ENCODE results near the gene SFR1.

The SFR1 gene

DNA sequence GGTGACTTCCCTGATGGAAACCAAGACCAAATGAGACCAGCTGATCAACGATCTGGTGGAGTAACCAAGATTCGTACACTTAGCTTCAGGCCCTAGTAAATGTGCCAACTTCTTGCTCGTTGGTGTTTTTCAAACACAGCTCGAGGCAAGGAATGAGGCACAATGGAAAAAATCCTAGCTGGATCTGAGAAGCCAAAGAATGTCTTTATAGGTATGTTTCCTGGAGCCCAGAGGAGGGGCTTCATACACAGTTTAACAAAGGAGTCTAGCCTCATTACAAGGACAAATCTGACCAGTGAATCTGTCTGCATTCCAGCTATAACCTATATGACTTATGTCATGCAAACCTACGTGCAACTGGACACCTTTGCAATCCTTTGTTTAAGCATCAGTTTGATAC, 40.0 kb upstream of the SFR1 start:
- no peak for DNase-seq

DNA sequence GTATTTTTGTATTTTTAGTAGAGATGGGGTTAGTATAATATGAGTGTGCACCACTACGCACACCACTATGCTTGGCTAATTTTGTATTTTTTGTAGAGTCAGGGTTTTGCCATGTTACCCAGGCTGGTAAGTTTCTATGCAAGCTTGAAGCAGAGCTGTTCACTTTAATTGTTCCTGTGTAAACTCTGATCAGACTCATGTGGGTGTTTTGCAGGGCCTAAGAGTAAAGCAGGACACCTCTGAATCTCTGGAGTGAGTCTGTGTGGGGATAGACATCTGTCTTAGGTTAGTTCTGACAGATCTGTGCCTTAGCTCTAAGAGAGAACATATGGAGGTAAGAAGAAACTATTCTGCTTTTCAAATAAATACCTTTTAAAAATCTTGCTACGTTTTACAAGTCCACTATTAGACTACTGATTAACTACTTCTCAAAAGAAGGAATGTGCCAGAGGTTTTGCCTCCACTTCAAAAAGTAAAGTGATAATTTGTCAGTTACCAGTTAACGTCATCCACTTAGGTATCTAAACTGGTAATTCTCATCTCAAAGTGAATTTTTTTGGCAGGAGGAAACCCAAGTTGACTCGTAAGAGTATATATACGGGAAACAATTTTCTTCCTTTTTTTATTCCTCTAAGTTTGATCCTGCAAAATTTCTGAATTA, 37.4 kb upstream of the SFR1 start:
- peaks cover 31% of the 10 kb centered on the region for H3K27me3 ChIP-seq (ENCODE audit: insufficient read depth, low read length, poor library complexity)
- no peak for TF ChIP-seq EZH2 (IDR thresholded peaks at IDR 0.05; ENCODE audit: borderline replicate concordance, low read depth, low read length, severe bottlenecking)
- TF ChIP-seq, protein P1, sequence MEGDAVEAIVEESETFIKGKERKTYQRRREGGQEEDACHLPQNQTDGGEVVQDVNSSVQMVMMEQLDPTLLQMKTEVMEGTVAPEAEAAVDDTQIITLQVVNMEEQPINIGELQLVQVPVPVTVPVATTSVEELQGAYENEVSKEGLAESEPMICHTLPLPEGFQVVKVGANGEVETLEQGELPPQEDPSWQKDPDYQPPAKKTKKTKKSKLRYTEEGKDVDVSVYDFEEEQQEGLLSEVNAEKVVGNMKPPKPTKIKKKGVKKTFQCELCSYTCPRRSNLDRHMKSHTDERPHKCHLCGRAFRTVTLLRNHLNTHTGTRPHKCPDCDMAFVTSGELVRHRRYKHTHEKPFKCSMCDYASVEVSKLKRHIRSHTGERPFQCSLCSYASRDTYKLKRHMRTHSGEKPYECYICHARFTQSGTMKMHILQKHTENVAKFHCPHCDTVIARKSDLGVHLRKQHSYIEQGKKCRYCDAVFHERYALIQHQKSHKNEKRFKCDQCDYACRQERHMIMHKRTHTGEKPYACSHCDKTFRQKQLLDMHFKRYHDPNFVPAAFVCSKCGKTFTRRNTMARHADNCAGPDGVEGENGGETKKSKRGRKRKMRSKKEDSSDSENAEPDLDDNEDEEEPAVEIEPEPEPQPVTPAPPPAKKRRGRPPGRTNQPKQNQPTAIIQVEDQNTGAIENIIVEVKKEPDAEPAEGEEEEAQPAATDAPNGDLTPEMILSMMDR (IDR thresholded peaks at IDR 0.05; ENCODE audit: borderline replicate concordance, extremely low read depth, low read length, poor library complexity, severe bottlenecking): no peak
- no peak overlapping the region for H3K4me3 ChIP-seq (ENCODE audit: low read depth in 1 of 2, low read length in 2 of 2)
- no peaks in the 10 kb centered on the region for H3K9me3 ChIP-seq (ENCODE audit: insufficient read depth, low read length, severe bottlenecking)
- H3K4me2 ChIP-seq (ENCODE audit: insufficient read depth, low read length): no peak overlapping the region
- no peaks in the 10 kb centered on the region for H4K20me1 ChIP-seq (ENCODE audit: insufficient read depth, low read length)
- no peak for DNase-seq
- H2AFZ ChIP-seq (ENCODE audit: low read depth, low read length): no peak overlapping the region
- no peaks in the 10 kb centered on the region for H3K79me2 ChIP-seq (ENCODE audit: insufficient read depth, low read length)
- no peak for ATAC-seq (ENCODE audit: insufficient read depth, low read depth)
- no peaks in the 10 kb centered on the region for H3K4me1 ChIP-seq (ENCODE audit: insufficient read depth, low read length)
- H3K36me3 ChIP-seq (ENCODE audit: insufficient read depth, low read length): no peaks in the 10 kb centered on the region
- no peak overlapping the region for H3K9ac ChIP-seq (ENCODE audit: low read depth, low read length)
- no peak overlapping the region for H3K27ac ChIP-seq (ENCODE audit: low read length)

More for the DNA sequence above, 40.0 kb upstream of the SFR1 start:
- Histone ChIP-seq H3K4me1 (ENCODE audit: insufficient read depth, low read length) (no peaks in the 10 kb centered on the region), H3K79me2 (ENCODE audit: insufficient read depth, low read length) (no peaks in the 10 kb centered on the region), H3K4me2 (ENCODE audit: insufficient read depth, low read length) (no peak overlapping the region), H3K27me3 (ENCODE audit: insufficient read depth, low read length, poor library complexity) (peaks cover 32% of the 10 kb centered on the region), H3K4me3 (ENCODE audit: low read depth in 1 of 2, low read length in 2 of 2) (no peak overlapping the region), H3K9ac (ENCODE audit: low read depth, low read length) (no peak overlapping the region), H3K27ac (ENCODE audit: low read length) (no peak overlapping the region), H4K20me1 (ENCODE audit: insufficient read depth, low read length) (no peaks in the 10 kb centered on the region), H2AFZ (ENCODE audit: low read depth, low read length) (no peak overlapping the region), H3K36me3 (ENCODE audit: insufficient read depth, low read length) (no peaks in the 10 kb centered on the region), H3K9me3 (ENCODE audit: insufficient read depth, low read length, severe bottlenecking) (no peaks in the 10 kb centered on the region)
- ATAC-seq (ENCODE audit: insufficient read depth, low read depth): no peak
- TF ChIP-seq, protein P1 (IDR thresholded peaks at IDR 0.05; ENCODE audit: borderline replicate concordance, extremely low read depth, low read length, poor library complexity, severe bottlenecking): no peak
- no peak for TF ChIP-seq EZH2 (IDR thresholded peaks at IDR 0.05; ENCODE audit: borderline replicate concordance, low read depth, low read length, severe bottlenecking)

DNA sequence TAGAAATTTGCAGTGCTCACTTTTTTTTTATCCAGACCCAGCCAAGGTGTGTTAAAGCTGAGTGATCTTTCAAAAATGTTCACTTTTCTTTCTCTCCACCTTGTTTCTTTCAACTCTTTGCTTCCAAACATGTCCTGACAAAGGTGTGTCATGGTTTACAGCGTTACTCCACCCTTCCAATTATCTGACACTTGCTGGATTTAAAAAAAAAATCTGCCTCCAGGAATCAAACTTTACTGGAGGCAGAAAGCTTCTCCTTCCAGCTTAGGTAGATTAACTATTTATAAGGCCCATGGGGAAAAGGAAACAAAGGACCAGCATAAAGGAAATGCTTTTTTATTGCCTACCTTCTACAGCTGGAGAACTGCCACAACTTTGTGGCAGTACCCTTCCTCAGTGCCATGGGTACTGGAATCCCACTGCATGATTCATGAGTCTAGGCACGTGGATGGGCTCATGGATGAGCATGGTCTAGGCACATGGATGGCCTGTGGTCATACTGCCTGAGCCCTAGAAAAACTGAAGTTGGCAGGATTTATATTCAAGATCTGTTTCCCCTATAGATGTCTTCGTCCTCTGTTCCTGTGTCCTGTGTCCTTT, 36.1 kb upstream of the SFR1 start, which contains the start of gene COL17A1:
Gene COL17A1 (minus strand): TSS at position 80 of the 600 bp plus-strand sequence. CDS start 5,207 bp downstream, outside the sequence.
- H3K4me3 ChIP-seq (ENCODE audit: low read depth in 1 of 2, low read length in 2 of 2): no peak within 1 kb of the TSS
- H3K9ac ChIP-seq (ENCODE audit: low read depth, low read length): no peak within 1 kb of the TSS
- no peaks in the 10 kb centered on the region for H3K36me3 ChIP-seq (ENCODE audit: insufficient read depth, low read length)
- no peaks in the 10 kb centered on the region for H3K79me2 ChIP-seq (ENCODE audit: insufficient read depth, low read length)
- no peaks in the 10 kb centered on the region for H3K4me1 ChIP-seq (ENCODE audit: insufficient read depth, low read length)
- no peak for ATAC-seq (ENCODE audit: insufficient read depth, low read depth)
- DNase-seq: no peak
- H2AFZ ChIP-seq (ENCODE audit: low read depth, low read length): no peak within 1 kb of the TSS
- TF ChIP-seq, protein P1 (IDR thresholded peaks at IDR 0.05; ENCODE audit: borderline replicate concordance, extremely low read depth, low read length, poor library complexity, severe bottlenecking): no peak
- TF ChIP-seq EZH2 (IDR thresholded peaks at IDR 0.05; ENCODE audit: borderline replicate concordance, low read depth, low read length, severe bottlenecking): no peak
- no peaks in the 10 kb centered on the region for H4K20me1 ChIP-seq (ENCODE audit: insufficient read depth, low read length)
- H3K27ac ChIP-seq (ENCODE audit: low read length): no peak within 1 kb of the TSS
- H3K4me2 ChIP-seq (ENCODE audit: insufficient read depth, low read length): no peak within 1 kb of the TSS
- peaks cover 37% of the 10 kb centered on the region for H3K27me3 ChIP-seq (ENCODE audit: insufficient read depth, low read length, poor library complexity)
- no peaks in the 10 kb centered on the region for H3K9me3 ChIP-seq (ENCODE audit: insufficient read depth, low read length, severe bottlenecking)

All from DND-41 (cell line).